Tibial nerve (tissue), 3 donors: ENCODE measurements around the gene DUT.

Experiments used
- EP300 ChIP-seq, 2 donors: sonication (generic); formaldehyde crosslinking; IDR thresholded peaks; one replicate each; pipeline ENCODE4 v1.6.1; 2017; ENCODE audit warnings: antibody characterized with exemption in 2 of 2, mild to moderate bottlenecking in 1 of 2
- POLR2A ChIP-seq, 2 donors: fragments of 450-650 bp; IDR thresholded peaks; one replicate each; pipeline ENCODE4 v1.6.1; 2017; ENCODE audit warnings: antibody characterized with exemption in 2 of 2, mild to moderate bottlenecking in 2 of 2, moderate library complexity in 2 of 2

DNA sequence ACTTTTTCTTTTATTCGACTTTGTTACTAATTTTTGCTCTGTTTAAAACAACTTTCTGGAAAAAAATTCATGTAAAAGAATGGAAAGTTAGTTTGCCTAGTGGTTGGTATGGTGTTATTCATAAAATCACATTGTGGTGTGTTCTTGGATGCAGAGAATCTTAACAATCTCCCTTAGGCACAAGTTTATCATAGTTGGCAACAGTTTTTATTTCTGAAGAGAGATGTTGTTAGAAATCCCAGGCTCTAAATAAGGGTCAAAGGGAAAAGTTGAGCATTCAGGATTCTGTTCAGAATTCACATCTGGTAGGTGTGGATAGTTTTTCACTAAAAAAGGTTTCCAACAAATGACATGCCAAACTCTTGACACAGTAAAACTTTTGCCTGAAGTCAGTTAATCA lies 6.4 kb downstream of the DUT start:
- no peak for TF ChIP-seq POLR2A (IDR thresholded peaks at IDR 0.05)
- TF ChIP-seq EP300 (IDR thresholded peaks at IDR 0.05), result no peak
